ENCODE data around the gene FZR1.

- TF ChIP-seq POLR2A (IDR thresholded peaks at IDR 0.05; ENCODE audit: low read depth, low read length) (no peak), CEBPB (IDR thresholded peaks at IDR 0.05; ENCODE audit: low read depth, low read length) (no peak), MXI1 (IDR thresholded peaks at IDR 0.05; ENCODE audit: borderline replicate concordance, low read depth, low read length) (no peak), MAZ (IDR thresholded peaks at IDR 0.05; ENCODE audit: borderline replicate concordance, low read depth, low read length) (no peak)
Measured at GRCh38 chr19:3533563-3534216, 27.6 kb downstream of the FZR1 start.

Measured in IMR-90 (cell line).